Myometrial cell (primary cell): ENCODE data around the gene NUP214. TPM values are rescaled to one million over a fixed set of nuclear protein-coding genes. Genes with fewer than 3 reads are reported as not detected.

ENCODE experiments used
- total RNA-seq: library from RNA; depleted of rRNA; stranded (reverse); fragments of >200 nt; gene quantifications from 2 replicates; pipeline ENCODE4 v1.2.3, GENCODE V29; 2015

The NUP214 gene
- 16.7 and 28.2 TPM in 2 replicates for total RNA-seq

DNA sequence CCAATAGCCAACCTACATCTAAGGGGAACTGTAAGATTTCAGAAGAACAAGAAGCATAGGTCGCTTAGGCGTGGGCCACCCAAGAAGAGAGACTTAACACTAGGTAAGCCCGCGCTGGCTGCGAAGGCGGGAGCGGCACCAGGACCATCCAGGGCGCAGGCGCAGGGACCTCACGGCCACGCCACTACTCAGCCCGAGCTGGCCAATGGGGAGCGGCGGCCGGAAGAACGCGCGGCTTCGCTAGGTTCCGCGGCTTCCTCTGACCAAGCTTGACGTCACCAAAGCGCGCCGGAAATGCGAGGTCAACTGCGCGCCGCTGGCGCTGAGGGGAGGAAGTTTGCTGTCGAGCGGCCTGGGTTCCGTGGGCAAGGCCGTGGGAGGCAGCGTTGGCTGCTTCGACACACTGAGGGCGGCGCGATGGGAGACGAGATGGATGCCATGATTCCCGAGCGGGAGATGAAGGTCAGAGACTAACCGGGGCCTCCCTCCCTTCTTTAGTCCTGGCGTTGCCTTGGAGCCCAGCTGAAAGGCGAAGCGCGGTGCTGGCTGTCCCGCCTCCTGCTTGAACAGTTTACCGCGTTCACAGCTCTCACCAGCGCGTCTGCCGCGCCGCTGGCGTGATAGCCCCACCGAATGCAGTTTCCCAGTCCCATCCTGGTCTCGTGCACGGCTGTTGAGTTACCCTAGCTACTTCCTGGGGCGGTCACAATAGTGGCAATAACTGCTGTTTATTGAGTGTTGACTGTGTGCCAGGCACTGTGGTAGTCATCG is at the start of gene NUP214:
Gene NUP214 (plus strand): TSS at position 299 of the 771 bp plus-strand sequence. CDS start 119 bp downstream, at position 418.

DNA sequence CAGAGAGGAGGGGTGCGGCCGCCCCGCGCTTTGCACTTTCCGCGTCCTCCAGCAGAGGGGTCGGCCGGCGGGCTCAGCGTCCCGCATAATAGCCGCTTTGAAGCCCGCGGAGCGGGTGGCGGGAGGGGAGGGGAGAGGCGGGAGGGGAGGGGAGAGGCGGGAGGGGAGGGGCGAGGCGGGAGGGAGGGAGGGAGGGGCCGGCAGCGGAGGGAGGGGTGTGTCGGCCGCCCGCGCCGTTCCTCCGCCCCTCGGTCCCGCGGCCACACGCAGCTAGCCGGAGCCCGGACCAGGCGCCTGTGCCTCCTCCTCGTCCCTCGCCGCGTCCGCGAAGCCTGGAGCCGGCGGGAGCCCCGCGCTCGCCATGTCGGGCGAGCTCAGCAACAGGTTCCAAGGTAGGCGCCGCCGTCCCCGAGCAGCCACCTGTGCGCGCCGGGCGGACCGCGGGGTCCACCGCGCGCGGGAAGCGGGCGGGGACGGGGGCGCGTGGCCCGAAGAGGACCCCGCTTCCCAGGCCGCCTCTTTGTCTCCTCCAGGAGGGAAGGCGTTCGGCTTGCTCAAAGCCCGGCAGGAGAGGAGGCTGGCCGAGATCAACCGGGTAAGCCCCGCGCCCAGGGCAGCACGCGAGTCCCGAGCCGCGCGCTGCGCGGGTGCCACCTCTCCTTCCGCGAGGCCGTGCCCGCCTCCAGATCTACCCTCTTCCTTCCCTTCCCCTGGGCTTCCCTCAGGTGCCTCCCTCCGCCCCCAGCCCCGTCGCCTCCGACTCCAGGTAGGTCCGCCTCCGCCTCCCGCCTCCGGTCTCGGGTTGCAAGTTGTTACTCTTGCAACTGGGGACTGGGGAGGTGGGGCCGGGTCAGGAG is 28.9 kb upstream of the NUP214 start, which contains the start of gene AIF1L:
Gene AIF1L (plus strand): TSS at position 263 of the 857 bp plus-strand sequence. CDS start 99 bp downstream, at position 362.

DNA sequence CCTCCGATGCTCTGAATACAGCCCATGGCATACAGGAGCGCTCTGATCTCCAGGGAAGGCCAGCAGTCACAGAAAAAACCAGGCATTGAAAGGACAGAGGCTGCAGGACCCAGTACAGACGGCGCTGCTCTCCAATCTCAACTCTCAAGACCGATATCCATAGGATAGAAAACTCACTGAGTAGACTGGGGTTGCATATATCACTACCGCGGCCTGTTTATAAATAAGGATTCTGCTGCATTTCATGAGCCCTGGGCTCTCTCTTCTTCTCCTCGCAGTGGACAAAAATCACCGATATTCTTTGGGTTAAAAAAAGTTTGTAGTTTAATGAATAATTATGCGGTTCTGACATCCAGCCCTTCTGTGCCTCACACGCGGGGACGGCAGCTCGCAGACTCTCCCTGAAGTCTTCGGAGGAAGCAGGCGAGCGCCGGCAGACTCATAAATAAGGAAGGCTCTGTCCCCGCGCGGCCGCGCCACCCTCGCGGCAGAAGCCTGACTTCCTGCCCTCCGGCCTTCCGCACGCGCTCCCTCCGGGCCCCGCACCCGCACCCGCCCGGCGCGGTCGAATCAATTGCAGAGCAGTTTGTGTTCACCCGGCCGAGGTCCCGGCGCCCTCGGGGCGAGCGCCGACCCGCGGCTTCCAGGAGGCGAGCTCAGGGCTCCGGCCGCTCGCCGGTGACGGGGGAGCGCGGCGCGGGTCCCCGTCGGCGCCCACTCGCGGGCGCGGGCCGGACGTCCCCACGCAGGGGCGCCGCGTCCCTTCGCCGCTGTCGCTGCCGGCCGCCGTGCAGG is 150.9 kb downstream of the NUP214 start, which contains the start of gene FAM78A:
Gene FAM78A (minus strand): TSS at position 417 of the 795 bp plus-strand sequence. CDS start 331 bp downstream, at position 86.

Other genes starting within 250 kb of the NUP214 start
- not detected in 2 replicates for gene QRFP, start 228.8 kb upstream of the NUP214 start, total RNA-seq
- 0.29 and 2.8 TPM in 2 replicates for gene FIBCD1, start 186.3 kb upstream of the NUP214 start, total RNA-seq
- gene LAMC3, start 116.4 kb upstream of the NUP214 start, total RNA-seq: 0.35 TPM in 1 of 2 replicates, not detected in the other
- gene AIF1L, start 29.1 kb upstream of the NUP214 start, total RNA-seq: not detected in 2 replicates
- gene FAM78A, start 150.9 kb downstream of the NUP214 start, total RNA-seq: 0.29 and 0.53 TPM in 2 replicates
- gene PLPP7, start 164.1 kb downstream of the NUP214 start, total RNA-seq: 14.9 and 21.3 TPM in 2 replicates